Kidney epithelial cell (primary cell): Measurements from ENCODE around the gene USH1G. TPM values are rescaled to one million over a fixed set of nuclear protein-coding genes. Genes with fewer than 3 reads are reported as not detected.
"Not testable (repeated sequence)": the region's sequence is repeated elsewhere in the genome, so short reads cannot be mapped to it uniquely, and the experiment has no call there.

ENCODE experiments used
- DNase-seq: peaks from one replicate; pipeline ENCODE4 v3.0.0-alpha.2; 2010; ENCODE audit warnings: low read depth
- H3K27me3 ChIP-seq: 2 replicates; pipeline ENCODE4 v1.6.0; 2011; ENCODE audit warnings: low read length; ENCODE audit not compliant: control insufficient read depth, insufficient read depth
- H3K36me3 ChIP-seq: 2 replicates; pipeline ENCODE4 v1.5.1; 2011; ENCODE audit warnings: low read length; ENCODE audit not compliant: control insufficient read depth, insufficient read depth
- H3K4me3 ChIP-seq: 2 replicates; pipeline ENCODE4 v1.5.1; 2011; ENCODE audit warnings: low read depth, mild to moderate bottlenecking, control low read depth, low read length
- total RNA-seq: library from RNA; depleted of rRNA; stranded (reverse); fragments of >200 nt; gene quantifications from 2 replicates; pipeline ENCODE4 v1.2.3, GENCODE V29; 2015
- TF ChIP-seq, protein P1 (sequence below): IDR thresholded peaks from 2 replicates; pipeline ENCODE4 v1.5.1; 2011; ENCODE audit warnings: mild to moderate bottlenecking, moderate library complexity, low read length, control low read depth, inconsistent platforms; ENCODE audit not compliant: insufficient read depth, poor library complexity, severe bottlenecking

The USH1G gene
- total RNA-seq, 1 donor from 2014 or later = not detected

DNA sequence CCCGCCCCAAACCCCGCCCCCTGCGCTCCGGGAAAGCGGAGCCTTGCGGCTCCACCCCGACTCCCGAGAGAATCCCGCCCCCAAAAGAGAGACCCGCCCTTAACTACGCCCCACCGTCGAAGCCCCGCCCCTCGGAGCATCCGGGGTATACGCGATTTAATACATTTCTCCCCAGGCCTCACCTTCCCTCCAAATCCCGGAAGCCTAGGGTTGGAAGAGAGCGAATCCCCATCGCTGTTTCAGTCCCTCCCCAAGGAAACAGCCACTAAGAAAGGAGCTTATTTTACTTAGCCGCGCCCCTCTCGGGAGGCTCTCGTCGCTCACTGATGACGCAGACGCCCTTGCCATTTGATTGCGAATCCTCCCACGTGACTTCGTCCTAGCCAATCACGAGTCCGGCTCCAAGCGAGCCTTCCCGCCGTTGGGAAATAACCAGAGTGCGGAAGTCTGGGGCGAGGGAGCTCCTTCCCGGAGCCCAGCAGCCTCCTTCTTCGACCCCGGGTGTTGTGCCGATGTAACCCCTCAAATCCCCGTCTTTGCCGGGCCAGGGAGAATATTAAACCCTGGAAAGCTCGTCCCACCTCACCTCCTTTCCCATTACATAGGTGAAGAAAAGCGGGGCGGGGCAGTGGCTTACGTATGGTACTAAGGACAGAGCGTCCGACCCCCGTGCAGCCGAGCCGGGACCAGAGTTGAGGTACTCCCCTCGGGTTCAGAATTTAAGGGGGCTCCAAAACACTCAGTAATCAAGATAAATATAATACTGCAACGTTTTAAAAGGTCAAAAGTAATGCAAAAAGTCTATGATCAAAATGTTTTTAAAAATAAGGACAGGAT is 49.8 kb downstream of the USH1G start:
- peak overlapping the region; percentile 72 for H3K4me3 ChIP-seq
- TF ChIP-seq, protein P1, sequence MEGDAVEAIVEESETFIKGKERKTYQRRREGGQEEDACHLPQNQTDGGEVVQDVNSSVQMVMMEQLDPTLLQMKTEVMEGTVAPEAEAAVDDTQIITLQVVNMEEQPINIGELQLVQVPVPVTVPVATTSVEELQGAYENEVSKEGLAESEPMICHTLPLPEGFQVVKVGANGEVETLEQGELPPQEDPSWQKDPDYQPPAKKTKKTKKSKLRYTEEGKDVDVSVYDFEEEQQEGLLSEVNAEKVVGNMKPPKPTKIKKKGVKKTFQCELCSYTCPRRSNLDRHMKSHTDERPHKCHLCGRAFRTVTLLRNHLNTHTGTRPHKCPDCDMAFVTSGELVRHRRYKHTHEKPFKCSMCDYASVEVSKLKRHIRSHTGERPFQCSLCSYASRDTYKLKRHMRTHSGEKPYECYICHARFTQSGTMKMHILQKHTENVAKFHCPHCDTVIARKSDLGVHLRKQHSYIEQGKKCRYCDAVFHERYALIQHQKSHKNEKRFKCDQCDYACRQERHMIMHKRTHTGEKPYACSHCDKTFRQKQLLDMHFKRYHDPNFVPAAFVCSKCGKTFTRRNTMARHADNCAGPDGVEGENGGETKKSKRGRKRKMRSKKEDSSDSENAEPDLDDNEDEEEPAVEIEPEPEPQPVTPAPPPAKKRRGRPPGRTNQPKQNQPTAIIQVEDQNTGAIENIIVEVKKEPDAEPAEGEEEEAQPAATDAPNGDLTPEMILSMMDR = no peak
- no peaks in the 10 kb centered on the region for H3K36me3 ChIP-seq
- H3K27me3 ChIP-seq = peaks cover 4% of the 10 kb centered on the region
- DNase-seq = peak; percentile 99

DNA sequence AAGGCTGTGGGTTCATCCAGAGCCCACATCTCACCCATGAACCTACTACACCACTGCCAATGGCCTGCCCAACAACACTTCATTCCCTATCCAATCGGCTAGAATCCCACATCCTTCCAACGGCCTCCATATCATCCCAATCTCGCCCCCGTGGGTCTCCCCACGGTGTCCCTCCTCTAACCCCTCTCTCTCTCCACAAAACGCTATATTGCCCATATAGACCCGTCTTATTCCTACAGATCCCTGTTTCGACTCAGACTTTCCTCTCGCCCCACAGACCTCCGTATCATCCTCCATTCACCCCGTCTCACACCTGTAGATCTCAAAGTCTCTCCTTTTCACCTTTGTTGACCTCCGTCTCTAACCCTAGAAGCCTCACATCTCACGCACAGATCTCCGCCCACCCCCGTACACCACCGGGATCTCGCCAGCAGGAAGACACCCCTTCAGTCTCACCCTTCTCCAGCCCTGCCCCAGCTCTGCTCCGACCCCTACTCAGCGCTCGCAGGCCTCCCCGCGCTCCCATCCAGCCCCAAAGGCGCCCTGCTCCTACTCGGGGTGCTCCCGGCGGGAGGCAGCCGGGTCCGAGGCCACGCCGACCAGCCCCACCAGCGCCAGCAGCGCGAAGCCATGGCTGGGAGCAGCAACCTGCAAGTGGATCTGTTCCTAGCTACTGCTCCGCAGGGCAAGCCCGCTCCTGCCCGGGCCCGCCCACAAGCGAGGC is 50.6 kb downstream of the USH1G start, which contains the start of gene FDXR:
FDXR (minus strand) TSS at position 682 of the 724 bp plus-strand sequence; CDS start at position 632, 50 bp downstream.
- H3K27me3 ChIP-seq = no peaks in the 10 kb centered on the region
- H3K4me3 ChIP-seq = peak within 1 kb of the TSS; percentile 72
- H3K36me3 ChIP-seq = no peaks in the 10 kb centered on the region
- DNase-seq = no peak
- TF ChIP-seq, protein P1 = no peak

DNA sequence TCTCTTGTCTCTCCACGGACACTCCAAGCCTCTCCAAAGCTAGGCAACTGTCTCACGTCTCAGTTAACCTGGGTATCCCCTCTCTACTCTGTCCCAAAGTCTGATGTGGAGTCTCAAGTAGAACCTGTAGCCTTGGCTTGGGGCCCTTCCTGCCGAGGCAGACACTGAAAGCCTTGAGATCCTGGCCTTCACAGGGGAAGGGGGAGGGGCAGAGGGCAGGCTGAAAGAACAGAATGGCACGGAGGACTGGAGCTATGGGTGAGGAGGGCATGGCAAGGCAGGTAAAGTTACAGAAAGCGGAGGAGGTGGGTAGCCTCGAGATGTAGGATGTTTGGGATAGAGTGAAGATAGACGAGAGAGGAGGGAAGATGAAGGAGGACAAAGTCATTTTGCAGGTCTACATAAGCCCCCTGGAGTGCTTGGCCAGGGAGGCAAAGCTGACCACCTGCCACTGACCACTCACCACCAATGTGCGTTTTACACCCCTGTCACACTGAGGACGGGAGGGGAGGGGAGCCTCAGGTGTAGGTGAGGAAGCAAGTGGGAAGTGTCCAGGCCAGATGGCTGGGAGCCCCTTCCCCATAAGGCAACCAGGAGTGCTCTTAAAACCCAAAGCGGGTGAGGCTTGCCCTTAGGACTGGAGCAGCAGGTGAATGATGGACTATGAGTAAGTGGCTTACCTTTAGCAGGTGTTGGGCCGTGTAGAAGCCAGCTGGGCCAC is 51.5 kb downstream of the USH1G start:
- Histone ChIP-seq H3K4me3 (no peak overlapping the region), H3K27me3 (no peaks in the 10 kb centered on the region), H3K36me3 (no peaks in the 10 kb centered on the region)
- no peak for DNase-seq
- TF ChIP-seq, protein P1 = no peak

DNA sequence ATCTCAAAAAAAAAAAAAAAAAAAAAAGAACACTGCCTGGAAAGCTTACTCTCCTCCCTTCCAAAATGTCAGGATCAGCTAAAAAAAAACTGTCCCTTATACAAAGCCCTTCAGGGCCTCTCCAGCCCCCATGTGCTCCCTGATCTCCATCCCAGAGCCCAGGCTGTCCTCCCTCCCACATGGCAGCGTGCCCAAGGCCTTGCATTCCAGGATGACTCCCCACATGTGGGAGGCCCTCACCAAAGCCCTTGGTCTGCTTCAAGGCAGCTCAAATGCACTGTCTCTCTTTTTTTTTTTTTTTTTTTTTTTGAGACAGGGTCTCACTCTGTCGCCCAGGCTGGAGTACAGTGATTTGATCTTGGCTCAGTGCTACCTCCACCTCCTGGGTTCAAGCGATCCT is 52.5 kb downstream of the USH1G start:
- TF ChIP-seq, protein P1 = no peak
- no peak for DNase-seq
- no peaks in the 10 kb centered on the region for H3K27me3 ChIP-seq
- H3K4me3 ChIP-seq = no peak overlapping the region
- H3K36me3 ChIP-seq = no peaks in the 10 kb centered on the region

- not testable (repeated sequence) for H3K36me3 ChIP-seq, H3K4me3 ChIP-seq, DNase-seq, H3K27me3 ChIP-seq
Measured at GRCh38 chr17:74870028-74870427, 53.0 kb downstream of the USH1G start.

GRCh38 chr17:74868908-74869255 is 54.2 kb downstream of the USH1G start:
- Histone ChIP-seq H3K27me3 (no peaks in the 10 kb centered on the region), H3K4me3 (no peak overlapping the region), H3K36me3 (no peaks in the 10 kb centered on the region)
- TF ChIP-seq, protein P1 = no peak
- DNase-seq = no peak
